ENCODE measurements around the gene UBE2V1. TPM values are rescaled to one million over a fixed set of nuclear protein-coding genes. Genes with fewer than 3 reads are reported as not detected.

UBE2V1 gene
- polyA plus RNA-seq, 1 of the 3 experiments (the other 2 are of a cell fraction), result 99.7 TPM

GRCh38 chr20:50043573-50044352 is 69.2 kb downstream of the UBE2V1 start:
- ChIA-PET CTCF (interaction anchor here (1.0 to 1.3 kb wide), 2 partner anchors 10 to 22 kb away, joined by 3 to 4 read pairs; no protein-coding TSS in a partner anchor), POLR2A (no interaction called here)
- Histone ChIP-seq H4K20me1 (ENCODE audit: insufficient read depth) (no peaks in the 10 kb centered on the region), H3K9ac (no peak overlapping the region), H3K27me3 (ENCODE audit: insufficient read depth) (no peaks in the 10 kb centered on the region), H3K4me1 (ENCODE audit: control insufficient read depth in 1 of 2, insufficient read depth in 2 of 2, low read depth in 1 of 2, low read length in 1 of 2) (peaks cover 14 to 35% of the 10 kb centered on the region in 2 experiments; a peak in 2 of 4 replicates), H3K9me2 (no peaks in the 10 kb centered on the region), H3F3A (replicated peaks; ENCODE audit: insufficient read depth) (peaks cover 10% of the 10 kb centered on the region), H3K36me3 (replicated peaks in 1 of 2; ENCODE audit: control insufficient read depth in 1 of 2, insufficient read depth in 2 of 2, low read length in 1 of 2) (no peaks in the 10 kb centered on the region), H3K4me3 (ENCODE audit: low read depth in 2 of 2, low read length in 1 of 2) (no peak overlapping the region), H3K27ac (ENCODE audit: low read depth in 2 of 2, low read length in 1 of 2) (peak overlapping the region in 1 of 2 experiments; percentile 16; a peak in 1 of 4 replicates), H2AFZ (ENCODE audit: low read depth) (no peak overlapping the region), H3K9me3 (no peaks in the 10 kb centered on the region), H3K79me2 (ENCODE audit: insufficient read depth) (no peaks in the 10 kb centered on the region), H3K4me2 (no peak overlapping the region)
- 93% methylated on average over 16 of the region's 22 CpGs for WGBS (ENCODE audit: low lambda C conversion rate)
- no peak for DNase-seq
- no peak for TF ChIP-seq YY1 (IDR thresholded peaks at IDR 0.05; ENCODE audit: low read depth)
- TF ChIP-seq RAD21 (IDR thresholded peaks at IDR 0.05; ENCODE audit: low read length), result peak; percentile 44
- TF ChIP-seq PBX3 (IDR thresholded peaks at IDR 0.05), result no peak
- TF ChIP-seq IRF3 (IDR thresholded peaks at IDR 0.05; ENCODE audit: low read depth, low read length), result no peak
- TF ChIP-seq USF2 (IDR thresholded peaks at IDR 0.05; ENCODE audit: borderline replicate concordance, low read depth, low read length), result no peak

GRCh38 chr20:50042370-50043313 is 70.3 kb downstream of the UBE2V1 start:
- H3K9me2 ChIP-seq, result no peaks in the 10 kb centered on the region
- peaks cover 8 to 29% of the 10 kb centered on the region in 2 experiments; a peak in 2 of 4 replicates for H3K4me1 ChIP-seq (ENCODE audit: control insufficient read depth in 1 of 2, insufficient read depth in 2 of 2, low read depth in 1 of 2, low read length in 1 of 2)
- H3K4me2 ChIP-seq, result no peak overlapping the region
- H3K9ac ChIP-seq, result no peak overlapping the region
- H3F3A ChIP-seq (replicated peaks; ENCODE audit: insufficient read depth), result peaks cover 4% of the 10 kb centered on the region
- no peaks in the 10 kb centered on the region for H4K20me1 ChIP-seq (ENCODE audit: insufficient read depth)
- H2AFZ ChIP-seq (ENCODE audit: low read depth), result no peak overlapping the region
- TF ChIP-seq GATA2 (CRISPR knock-in tag; IDR thresholded peaks at IDR 0.05) (no peak), EP300 (IDR thresholded peaks at IDR 0.05; ENCODE audit: borderline replicate concordance in 1 of 2, low read depth in 1 of 2, low read length in 1 of 2) (no peak), NFIC (IDR thresholded peaks at IDR 0.05; ENCODE audit: borderline replicate concordance) (no peak), NRF1 (IDR thresholded peaks at IDR 0.05; ENCODE audit: low read depth, low read length) (no peak), RAD21 (IDR thresholded peaks at IDR 0.05; ENCODE audit: low read length) (no peak), FOXM1 (IDR thresholded peaks at IDR 0.05; ENCODE audit: low read depth) (no peak), SIN3A (IDR thresholded peaks at IDR 0.05; ENCODE audit: borderline replicate concordance, low read depth, low read length) (no peak), FOSL2 (IDR thresholded peaks at IDR 0.05; ENCODE audit: borderline replicate concordance, low read depth) (no peak), IRF3 (IDR thresholded peaks at IDR 0.05; ENCODE audit: low read depth, low read length) (no peak), SMC3 (IDR thresholded peaks at IDR 0.05; ENCODE audit: low read depth, low read length) (no peak), RCOR1 (IDR thresholded peaks at IDR 0.05; ENCODE audit: low read length) (no peak), USF2 (IDR thresholded peaks at IDR 0.05; ENCODE audit: borderline replicate concordance, low read depth, low read length) (no peak), YY1 (IDR thresholded peaks at IDR 0.05; ENCODE audit: low read depth) (no peak), MXI1 (IDR thresholded peaks at IDR 0.05; ENCODE audit: low read depth, low read length) (no peak), PBX3 (IDR thresholded peaks at IDR 0.05) (no peak)
- no peak for DNase-seq
- POLR2A ChIA-PET, result no interaction called here
- H3K9me3 ChIP-seq, result no peaks in the 10 kb centered on the region
- H3K27me3 ChIP-seq (ENCODE audit: insufficient read depth), result no peaks in the 10 kb centered on the region
- H3K79me2 ChIP-seq (ENCODE audit: insufficient read depth), result no peaks in the 10 kb centered on the region
- 92% methylated on average over 10 of the region's 10 CpGs for WGBS (ENCODE audit: low lambda C conversion rate)
- CTCF ChIA-PET, result no interaction called here
- H3K27ac ChIP-seq (ENCODE audit: low read depth in 2 of 2, low read length in 1 of 2), result no peak overlapping the region
- no peaks in the 10 kb centered on the region for H3K36me3 ChIP-seq (replicated peaks in 1 of 2; ENCODE audit: control insufficient read depth in 1 of 2, insufficient read depth in 2 of 2, low read length in 1 of 2)
- H3K4me3 ChIP-seq (ENCODE audit: low read depth in 2 of 2, low read length in 1 of 2), result no peak overlapping the region

Data from SK-N-SH (cell line).